Activated CD8-positive, alpha-beta memory T cell treated with anti-CD3 and anti-CD28 coated beads, Interleukin-2, amount 50 U/mL, for 24 hours (primary cell): ENCODE data around the gene GRID2.
"Not testable (repeated sequence)": the region's sequence is repeated elsewhere in the genome, so short reads cannot be mapped to it uniquely, and the experiment has no call there.

Source experiments
- DNase-seq: peaks from one replicate; pipeline ENCODE4 v3.0.0-alpha.2; 2020; ENCODE audit errors: extremely low read depth

Gene GRID2

GRCh38 chr4:93186846-93187245 is 883.1 kb downstream of the GRID2 start:
- no peak for DNase-seq

DNA sequence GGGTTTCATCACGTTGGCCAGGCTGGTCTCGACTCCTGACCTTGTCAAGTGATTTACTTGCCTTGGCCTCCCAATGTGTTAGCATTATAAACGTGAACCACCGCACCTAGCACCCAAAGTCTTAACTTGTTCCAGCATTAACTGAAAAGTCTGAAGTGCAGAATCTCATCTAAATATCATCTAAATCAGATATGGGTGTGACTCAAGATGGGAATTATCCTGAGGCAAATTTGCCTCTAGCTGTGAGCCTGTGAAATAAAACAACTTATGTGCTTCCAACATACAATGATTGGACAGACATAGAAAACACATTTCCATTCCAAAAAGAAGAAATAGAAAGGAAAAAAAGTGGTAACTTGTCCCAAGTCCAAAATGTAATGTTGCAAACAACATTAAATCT is 883.7 kb downstream of the GRID2 start:
- no peak for DNase-seq

DNA sequence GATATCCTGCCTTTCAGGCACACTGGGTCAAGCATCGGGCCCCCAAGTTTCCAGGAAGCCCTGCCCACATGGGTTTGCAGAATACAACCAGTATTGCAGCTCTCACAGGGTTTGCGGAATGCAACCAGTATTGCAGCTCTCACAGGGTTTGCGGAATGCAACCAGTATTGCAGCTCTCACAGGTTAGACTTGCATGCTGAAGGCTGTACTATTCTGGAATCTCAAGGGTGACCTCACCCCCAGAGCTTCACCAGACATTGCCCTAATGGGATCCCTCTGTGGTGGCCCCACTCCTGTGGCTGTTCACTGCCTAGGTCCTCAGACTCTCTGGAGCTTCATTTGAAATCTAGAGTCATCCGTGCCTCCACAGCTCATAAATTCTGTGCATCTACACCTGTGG is 884.1 kb downstream of the GRID2 start:
- no peak for DNase-seq

GRCh38 chr4:93199492-93199891 is 895.7 kb downstream of the GRID2 start:
- DNase-seq = no peak

- no peak for DNase-seq
Measured at GRCh38 chr4:93201471-93202096, 897.8 kb downstream of the GRID2 start.

DNA sequence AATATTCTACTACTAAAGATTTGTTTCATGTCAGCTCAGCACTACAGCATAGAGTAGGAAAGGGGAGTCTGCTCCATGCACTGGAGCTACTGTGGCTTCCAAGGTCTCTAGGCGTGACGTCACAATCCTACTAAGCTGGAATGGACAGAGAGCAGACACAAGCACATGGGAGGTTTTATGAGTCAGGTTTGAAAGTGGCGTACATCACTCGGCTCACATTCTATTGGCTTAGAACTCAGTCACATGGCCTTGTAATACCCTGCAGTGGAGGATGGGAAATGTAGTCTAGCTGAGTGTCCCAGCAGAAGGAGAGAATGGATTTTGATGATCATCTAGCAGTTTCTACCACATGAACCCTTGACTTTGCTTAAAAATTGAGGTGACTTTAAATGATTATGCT is 899.9 kb downstream of the GRID2 start:
- no peak for DNase-seq

DNA sequence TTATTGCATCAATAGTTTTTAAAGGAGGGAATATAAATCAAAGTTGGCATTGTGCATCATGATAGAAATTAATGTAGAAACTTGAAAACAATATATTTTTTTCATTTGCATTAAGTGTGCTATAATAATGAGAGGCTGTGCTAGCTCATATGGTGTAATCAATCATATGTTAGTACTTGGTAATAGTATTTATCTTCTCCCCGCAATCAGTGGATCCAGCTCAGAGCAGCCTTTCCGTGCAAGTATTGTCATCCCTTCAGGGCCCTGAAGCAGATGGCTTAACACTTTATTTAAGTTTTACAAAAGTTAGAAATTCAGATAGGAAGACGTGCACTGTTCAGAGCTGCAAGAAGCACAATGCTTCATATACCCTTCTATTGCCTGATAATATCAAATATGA is 908.5 kb downstream of the GRID2 start:
- no peak for DNase-seq

DNA sequence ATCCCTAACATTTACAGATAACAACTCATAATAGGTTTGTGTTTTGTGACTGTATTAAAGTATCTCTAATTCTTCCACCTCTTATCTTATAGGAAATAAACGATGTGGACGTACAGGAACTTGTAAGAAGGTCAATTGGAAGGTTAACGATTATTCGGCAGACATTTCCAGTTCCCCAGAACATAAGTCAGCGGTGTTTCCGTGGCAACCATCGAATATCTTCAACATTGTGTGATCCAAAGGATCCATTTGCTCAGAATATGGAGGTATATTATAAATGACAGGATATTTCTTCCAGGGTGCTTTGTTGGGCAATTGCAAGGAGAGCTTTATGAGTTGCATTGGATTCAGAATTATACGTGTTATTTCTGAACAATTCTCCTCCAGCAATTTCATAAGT is 912.9 kb downstream of the GRID2 start:
- DNase-seq = no peak

- no peak for DNase-seq
Measured at GRCh38 chr4:93217431-93217830, 913.7 kb downstream of the GRID2 start.

DNA sequence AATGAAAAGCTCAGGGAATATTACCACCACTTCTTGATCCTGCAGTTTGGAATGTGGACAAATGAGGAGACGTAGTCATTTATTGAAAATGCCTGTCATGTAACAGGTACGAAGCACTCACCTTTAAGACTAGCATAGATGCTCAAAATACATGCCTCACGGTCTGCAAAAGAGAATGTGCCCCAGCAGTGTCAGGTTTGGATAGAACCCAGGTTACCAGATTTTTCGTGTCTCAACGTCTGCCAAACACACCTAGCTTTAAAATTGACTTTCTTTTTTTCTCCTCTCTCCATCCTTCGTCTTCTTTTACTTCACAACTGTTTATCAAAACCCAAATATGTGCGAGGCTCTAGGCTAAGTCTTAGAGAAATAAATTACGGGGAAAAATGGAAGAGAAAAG is 918.0 kb downstream of the GRID2 start:
- no peak for DNase-seq

DNA sequence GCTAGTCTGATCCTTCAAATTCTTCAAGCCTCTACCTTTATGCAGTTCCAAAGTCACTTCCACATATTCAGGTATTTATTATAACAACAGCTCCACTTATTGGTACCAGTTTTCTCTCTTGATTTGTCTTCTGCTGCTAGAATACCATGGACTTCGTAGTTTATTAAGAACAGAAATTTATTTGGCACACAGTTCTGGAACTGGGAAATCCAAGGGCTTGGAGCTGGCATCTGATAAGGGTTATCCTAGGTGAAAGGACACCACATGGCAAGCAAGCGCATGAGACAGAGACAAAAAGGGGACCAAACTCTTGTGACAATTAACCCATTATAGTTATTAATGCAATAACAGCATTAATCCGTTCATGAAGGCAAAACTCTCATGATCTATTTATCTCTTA is 924.3 kb downstream of the GRID2 start:
- DNase-seq = no peak

DNA sequence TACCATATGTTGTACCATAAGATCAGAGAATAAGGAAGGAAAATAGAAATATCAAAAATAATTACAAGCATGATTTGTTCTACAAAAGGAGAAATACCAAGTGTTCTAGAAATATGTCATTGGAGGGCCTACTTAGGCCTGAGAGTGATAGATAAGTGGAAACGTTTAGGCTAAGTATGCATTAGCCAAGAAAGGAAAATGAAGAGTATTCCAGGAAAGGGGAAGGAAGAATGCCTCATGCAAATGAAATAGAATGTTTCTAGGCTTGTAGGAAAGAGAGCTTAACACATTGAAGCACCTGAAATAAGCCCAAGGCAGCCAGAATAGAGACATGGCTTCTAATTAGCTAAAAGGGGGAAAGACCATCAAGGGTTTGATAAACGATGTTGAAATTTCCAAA is 929.1 kb downstream of the GRID2 start:
- DNase-seq = no peak

DNA sequence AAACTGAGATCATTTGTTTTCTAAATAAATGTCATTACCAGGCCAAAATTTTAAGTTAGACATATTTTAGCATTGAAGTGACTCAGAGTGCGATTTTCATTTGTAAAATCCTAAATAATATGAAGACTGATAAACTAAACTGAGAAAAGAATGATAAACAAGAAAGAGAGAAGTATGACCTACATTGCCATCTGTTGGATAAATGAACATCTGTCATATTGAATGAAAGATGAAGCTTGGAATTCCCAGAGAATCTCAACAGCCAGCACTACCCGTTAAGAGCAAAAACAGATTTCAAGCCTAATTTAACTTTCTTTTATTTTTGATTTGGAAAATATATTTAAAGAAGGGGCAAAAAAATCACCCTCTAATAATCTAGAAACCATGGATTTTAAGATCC is 933.8 kb downstream of the GRID2 start:
- no peak for DNase-seq

GRCh38 chr4:93243262-93243661 is 939.5 kb downstream of the GRID2 start:
- no peak for DNase-seq

GRCh38 chr4:93261207-93261606 is 957.4 kb downstream of the GRID2 start:
- DNase-seq = no peak

DNA sequence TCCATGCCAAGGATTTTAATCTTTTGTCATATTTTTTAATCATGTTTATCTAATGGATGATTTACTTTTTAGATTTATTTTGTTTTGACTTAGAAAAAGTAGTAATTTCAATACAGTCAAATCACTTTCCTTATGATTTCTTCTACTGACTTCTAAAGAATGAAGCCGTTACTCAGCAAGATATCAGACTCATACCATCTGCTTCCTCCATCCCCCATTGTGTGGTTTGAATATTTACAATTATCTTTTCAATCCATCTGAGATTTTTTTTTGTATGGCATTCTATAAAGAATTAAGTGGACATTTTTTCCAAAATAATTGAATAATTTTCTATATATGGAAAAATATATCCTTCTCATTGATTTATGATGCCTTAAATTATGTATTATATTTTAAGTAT is 959.4 kb downstream of the GRID2 start:
- DNase-seq = no peak

DNA sequence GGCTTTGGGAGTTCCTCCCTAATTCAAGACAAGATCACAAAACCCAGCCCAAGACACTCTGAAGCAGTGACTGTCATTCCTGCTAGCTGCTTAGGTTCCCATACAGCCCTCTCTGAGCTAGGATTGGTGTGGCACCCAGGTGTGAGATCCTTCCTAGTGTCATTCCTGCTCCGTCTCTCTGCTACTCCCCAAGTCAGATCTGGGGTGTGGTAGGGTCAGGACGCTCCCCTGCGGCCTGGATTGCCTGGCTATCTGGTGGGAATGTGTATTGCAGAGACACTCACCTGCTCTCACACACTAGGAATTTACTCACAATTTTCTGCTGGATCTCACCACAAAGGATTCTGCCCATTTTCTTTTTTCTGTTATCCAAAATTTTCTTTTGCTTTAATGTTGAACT is 964.0 kb downstream of the GRID2 start:
- no peak for DNase-seq

DNA sequence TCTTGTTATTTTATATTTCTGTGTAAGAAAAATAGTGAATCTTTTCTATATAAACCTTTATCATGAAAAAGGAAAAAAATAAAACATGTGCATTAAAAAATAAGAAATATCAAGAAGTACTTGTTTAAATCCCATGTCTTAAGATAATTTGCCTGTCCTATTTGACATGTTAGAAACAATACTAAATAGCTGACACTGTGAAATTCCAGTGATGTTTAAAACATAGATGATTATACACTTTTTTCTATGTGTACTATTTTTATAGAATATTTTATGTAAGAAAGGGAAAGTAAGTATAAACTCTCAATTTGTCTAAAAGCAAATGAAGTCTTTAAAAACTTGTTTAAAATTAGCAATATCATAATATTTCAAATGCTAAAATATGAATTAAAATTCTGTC is 981.6 kb downstream of the GRID2 start:
- no peak for DNase-seq

- DNase-seq = no peak
Measured at GRCh38 chr4:93289241-93289640, 985.5 kb downstream of the GRID2 start.

GRCh38 chr4:93289831-93290230 is 986.1 kb downstream of the GRID2 start:
- DNase-seq = no peak

GRCh38 chr4:93299118-93299517 is 995.4 kb downstream of the GRID2 start:
- DNase-seq = no peak

DNA sequence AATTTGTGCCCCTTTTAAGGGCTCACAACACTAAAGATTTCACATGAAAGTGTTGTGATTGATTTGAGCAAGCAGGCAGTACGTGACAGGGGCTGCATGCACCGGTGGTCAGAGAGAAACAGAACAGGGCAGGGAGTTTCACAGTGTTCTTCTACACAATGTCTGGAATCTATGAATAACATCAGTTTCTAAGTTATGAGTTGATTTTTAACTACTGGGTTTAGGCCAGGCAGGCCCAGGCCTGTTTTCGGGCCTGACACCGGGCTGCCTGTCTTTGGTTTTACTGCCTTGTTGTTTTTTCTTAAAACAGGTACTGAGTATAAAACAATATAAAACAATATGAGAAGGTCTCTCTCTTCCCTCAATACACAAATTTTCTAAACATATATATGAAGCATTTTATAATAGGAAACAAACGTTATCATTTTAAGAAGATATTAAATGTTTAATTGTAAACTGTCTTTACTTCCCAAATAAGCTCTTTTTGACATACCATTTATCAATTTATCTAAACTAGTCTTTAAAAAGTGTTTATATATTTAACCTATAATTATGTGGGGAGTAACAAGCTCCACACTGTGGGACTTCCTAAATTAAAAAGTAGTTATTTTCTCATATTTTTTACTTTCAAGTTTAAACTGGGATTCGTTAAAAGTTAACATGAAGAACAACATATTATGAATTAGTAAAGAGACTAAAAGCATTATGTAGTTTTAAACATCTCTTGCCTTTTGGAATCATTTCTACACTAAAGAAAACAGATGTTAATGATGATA is 997.2 kb downstream of the GRID2 start:
- DNase-seq = not testable (repeated sequence)

DNA sequence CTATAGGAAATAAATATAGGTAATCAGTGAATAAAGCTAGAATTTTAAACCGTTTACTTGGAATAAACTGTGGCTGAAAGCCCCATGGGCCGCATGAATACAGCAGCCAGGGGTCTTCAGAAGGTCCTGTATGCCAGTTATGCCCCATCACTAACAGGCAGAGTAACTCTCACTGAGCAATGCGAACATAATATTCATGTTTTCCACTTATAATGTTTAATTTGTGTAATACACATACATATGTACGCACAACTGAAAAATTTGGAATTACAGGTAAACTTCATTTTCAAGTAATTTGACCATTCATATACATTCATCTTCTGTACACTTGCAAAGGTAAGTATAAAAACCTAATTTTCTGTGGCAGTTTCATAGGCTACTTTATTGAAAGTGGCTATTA is 998.5 kb downstream of the GRID2 start:
- DNase-seq = no peak

GRCh38 chr4:93303440-93303839 is 999.7 kb downstream of the GRID2 start:
- DNase-seq = no peak
